Endothelial cell of umbilical vein (primary cell): ENCODE results near the gene ARL3. TPM values are rescaled to one million over a fixed set of nuclear protein-coding genes. Genes with fewer than 3 reads are reported as not detected.

Experiments
- BruUV-seq: library from RNA; stranded (reverse); fragments of 400-500 nt; replicated peaks from 2 replicates; lab custom pipeline; 2021; lab: Mats Ljungman, UMichigan
- CTCF ChIA-PET: fragments of 300-600, 350-600 bp; sonication (Branson Sonifier 250); formaldehyde crosslinking; loops from one replicate; lab custom pipeline; 2021; ENCODE audit warnings: antibody characterized with exemption, inconsistent platforms; lab: Charles Lee
- POLR2A ChIA-PET: fragments of 300-600, 350-600 bp; sonication (Branson Sonifier 250); formaldehyde crosslinking; loops from one replicate; lab custom pipeline; 2021; ENCODE audit warnings: antibody characterized with exemption, inconsistent platforms; lab: Charles Lee
- DNase-seq: peaks from one replicate; pipeline ENCODE4 v3.0.0-alpha.2; 2011; ENCODE audit warnings: low read depth, low spot score
- FAIRE-seq: peaks from 2 replicates; lab custom pipeline; 2011; peaks lifted over from hg19 to GRCh38; lab: Jason Lieb, UNC
- H2AFZ ChIP-seq: 2 replicates; pipeline ENCODE4 v1.6.0; 2012; ENCODE audit warnings: low read depth, low read length, control low read depth, inconsistent platforms
- H3K27ac ChIP-seq: 2 replicates; pipeline ENCODE4 v1.5.1; 2011; ENCODE audit warnings: low read depth, mild to moderate bottlenecking, control low read depth, low read length, moderate library complexity; ENCODE audit not compliant: insufficient read depth
- H3K27me3 ChIP-seq, 2 experiments: 2 replicates each; pipeline versions ENCODE4 v1.6.0 to v1.6.1; 2011; ENCODE audit warnings: low read length in 2 of 2, mixed read lengths in 1 of 2; ENCODE audit not compliant: control insufficient read depth in 2 of 2, insufficient read depth in 2 of 2
- H3K36me3 ChIP-seq, 2 experiments: 2 replicates in 1 of 2; 3 replicates in 1 of 2; pipeline ENCODE4 v1.5.1; 2011; ENCODE audit warnings: low read length in 2 of 2, mild to moderate bottlenecking in 1 of 2, moderate library complexity in 1 of 2; ENCODE audit not compliant: control insufficient read depth in 2 of 2, insufficient read depth in 2 of 2; ENCODE audit errors: extremely low read depth in 1 of 2
- H3K4me1 ChIP-seq: 3 replicates; pipeline ENCODE4 v1.5.1; 2011; ENCODE audit warnings: mild to moderate bottlenecking, low read length; ENCODE audit not compliant: control insufficient read depth, insufficient read depth; ENCODE audit errors: extremely low read depth
- H3K4me2 ChIP-seq: 2 replicates; pipeline ENCODE4 v1.6.1; 2011; ENCODE audit warnings: low read length, control low read depth, mixed read lengths; ENCODE audit not compliant: insufficient read depth
- H3K4me3 ChIP-seq, 3 experiments: fragments of 200-600 bp in 1 of 3; sonication (generic), shearing (Covaris generic) in 1 of 3; replicated peaks in 1 of 3; 2 replicates each; pipeline ENCODE4 v1.5.1; 2011 to 2016; ENCODE audit warnings: control low read depth in 3 of 3, low read length in 3 of 3, mild to moderate bottlenecking in 2 of 3, inconsistent platforms in 1 of 3, low read depth in 1 of 3, moderate library complexity in 1 of 3; ENCODE audit not compliant: insufficient read depth in 1 of 3
- H3K79me2 ChIP-seq: 2 replicates; pipeline ENCODE4 v1.6.0; 2012; ENCODE audit warnings: low read length, inconsistent platforms; ENCODE audit not compliant: control insufficient read depth, insufficient read depth
- H3K9ac ChIP-seq: replicated peaks from 2 replicates; pipeline ENCODE3; 2011; ENCODE audit warnings: low read length, control low read depth; ENCODE audit not compliant: insufficient read depth; ENCODE audit errors: extremely low read depth
- H3K9me1 ChIP-seq: replicated peaks from 3 replicates; pipeline ENCODE4 v1.6.0; 2011; ENCODE audit warnings: mild to moderate bottlenecking, low read length; ENCODE audit not compliant: control insufficient read depth, insufficient read depth; ENCODE audit errors: extremely low read depth
- H3K9me3 ChIP-seq: replicated peaks from 2 replicates; pipeline ENCODE4 v1.5.1; 2012; ENCODE audit warnings: low read length, inconsistent platforms; ENCODE audit not compliant: control insufficient read depth, insufficient read depth
- H4K20me1 ChIP-seq: replicated peaks from 2 replicates; pipeline ENCODE3; 2011; ENCODE audit warnings: mild to moderate bottlenecking, low read length; ENCODE audit not compliant: control insufficient read depth, insufficient read depth; ENCODE audit errors: extremely low read depth
- EZH2 ChIP-seq: IDR thresholded peaks from 2 replicates; pipeline ENCODE4 v1.6.1; 2012; ENCODE audit warnings: borderline replicate concordance, low read depth, mild to moderate bottlenecking, moderate library complexity, low read length, inconsistent platforms; ENCODE audit not compliant: severe bottlenecking
- GATA2 ChIP-seq: IDR thresholded peaks from 2 replicates; pipeline ENCODE4 v1.7.0; 2011; ENCODE audit warnings: low read depth, mild to moderate bottlenecking, moderate library complexity, mixed read lengths, low read length; ENCODE audit not compliant: insufficient read length, insufficient read depth
- JUN ChIP-seq: IDR thresholded peaks from 2 replicates; pipeline ENCODE4 v1.6.1; 2011; ENCODE audit warnings: borderline replicate concordance, low read depth; ENCODE audit not compliant: insufficient read length, insufficient read depth
- MYC ChIP-seq: IDR thresholded peaks from one replicate; pipeline ENCODE4 v1.6.1; 2011; ENCODE audit warnings: mild to moderate bottlenecking, low read depth, low read length
- POLR2A ChIP-seq: IDR thresholded peaks from 2 replicates; pipeline ENCODE4 v1.6.1; 2012; ENCODE audit warnings: low read depth, mild to moderate bottlenecking, control low read depth, low read length
- POLR2AphosphoS5 ChIP-seq: IDR thresholded peaks from 2 replicates; pipeline ENCODE4 v1.6.1; 2012; ENCODE audit warnings: low read depth, mild to moderate bottlenecking, control low read depth, low read length, moderate library complexity; ENCODE audit not compliant: insufficient read depth
- dilution Hi-C: fragments of 300-500 bp; cut with MboI; formaldehyde crosslinking; loops from one replicate; pipeline ENCODE4 v1.15.0; 2019; ENCODE audit warnings: low sequenced_read_pairs; ENCODE audit not compliant: extremely low pct_ligation_motif_present
- intact Hi-C: fragments of 100-400 bp; cut with micrococcal nuclease; formaldehyde crosslinking; loops from one replicate; pipeline ENCODE4 v1.10.0; 2022
- polyA plus RNA-seq, 4 experiments: library from polyadenylated mRNA; depleted of rRNA in 3 of 4; stranded (reverse) in 3 of 4; unstranded in 1 of 4; fragments of >200 nt; gene quantifications; 2 replicates each; pipeline versions ENCODE4 v1.2.1 to v1.2.3, GENCODE V29; 2011 to 2012; ENCODE audit warnings: missing spikeins in 1 of 4
- total RNA-seq: library from RNA; stranded (reverse); gene quantifications from 2 replicates; pipeline ENCODE4 v1.2.3, GENCODE V29; 2021
- TF ChIP-seq, protein P1 (sequence below): IDR thresholded peaks from 2 replicates; pipeline ENCODE4 v1.6.1; 2011; ENCODE audit not compliant: insufficient read depth, insufficient read length
- TF ChIP-seq, protein P2 (sequence below), 2 donors: IDR thresholded peaks; 1 replicate in 1 of 2; 2 replicates in 1 of 2; pipeline ENCODE4 v1.5.1; 2011; ENCODE audit warnings: low read length in 2 of 2, mild to moderate bottlenecking in 2 of 2, moderate library complexity in 2 of 2, control low read depth in 1 of 2, inconsistent platforms in 1 of 2, low read depth in 1 of 2; ENCODE audit not compliant: insufficient read depth in 1 of 2; ENCODE audit errors: extremely low read depth in 1 of 2

Gene ARL3
- total and polyA plus RNA-seq, 2 donors (not counting 3 experiments of a cell fraction or from before 2014, with no cell fraction given) = 6.6 to 11.0 TPM

DNA sequence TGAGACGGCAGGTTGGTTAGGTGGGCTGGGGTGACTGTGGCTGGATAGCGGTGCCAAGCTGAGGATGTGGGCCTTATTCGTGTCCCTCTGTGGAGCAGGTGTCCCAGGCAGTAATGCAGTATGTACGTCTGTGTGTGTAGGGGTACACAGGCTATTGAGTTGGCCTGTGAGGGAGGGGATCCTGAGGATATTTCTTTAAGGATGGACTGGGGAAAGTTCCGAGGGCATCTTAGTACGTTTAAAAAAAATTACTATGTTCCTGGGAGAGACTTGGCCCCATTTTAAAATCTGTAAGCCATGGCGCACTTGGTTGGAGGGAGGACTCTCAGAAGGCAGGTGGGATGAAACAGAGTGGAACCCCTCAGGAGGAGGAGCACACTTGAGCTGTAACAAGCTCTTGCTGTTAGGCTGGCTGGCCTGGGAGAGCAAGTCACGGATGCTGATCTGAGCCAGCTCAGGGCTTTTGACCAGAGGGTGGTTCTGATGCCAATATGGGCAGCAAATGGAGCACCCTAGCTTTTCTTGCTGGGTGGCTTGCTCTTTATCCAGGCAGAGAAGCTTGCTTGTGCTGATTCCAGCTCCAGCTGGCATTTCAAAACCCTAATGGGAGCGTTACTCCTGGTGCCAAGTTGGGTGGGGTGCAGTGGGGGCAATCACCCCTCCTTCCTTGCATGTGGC, 30.3 kb upstream of the ARL3 start:
- H3K36me3 ChIP-seq = no peaks in the 10 kb centered on the region
- no TSS peak for BruUV-seq

More for the DNA sequence above, 30.3 kb upstream of the ARL3 start:
- ChIA-PET POLR2A (no interaction called here), CTCF (interaction anchor here (1.1 to 2.1 kb wide), 6 partner anchors 13 to 500 kb away, joined by 3 to 12 read pairs (median 6); partner anchors contain the start of gene AS3MT)
- Histone ChIP-seq H3K9me1 (no peaks in the 10 kb centered on the region), H3K79me2 (peaks cover 27% of the 10 kb centered on the region), H3K4me3 (peak overlapping the region; percentile 43 to 91 (median 52)), H2AFZ (no peak overlapping the region), H3K4me2 (peak overlapping the region; percentile 51), H4K20me1 (no peaks in the 10 kb centered on the region), H3K9me3 (no peaks in the 10 kb centered on the region), H3K27me3 (no peaks in the 10 kb centered on the region), H3K9ac (peak overlapping the region; percentile 55), H3K27ac (peak overlapping the region; percentile 35), H3K4me1 (peaks cover 12% of the 10 kb centered on the region)
- TF ChIP-seq EZH2 (no peak), JUN (no peak), POLR2A (peak; percentile 8), MYC (no peak), GATA2 (no peak), POLR2AphosphoS5 (no peak)
- TF ChIP-seq, protein P1, sequence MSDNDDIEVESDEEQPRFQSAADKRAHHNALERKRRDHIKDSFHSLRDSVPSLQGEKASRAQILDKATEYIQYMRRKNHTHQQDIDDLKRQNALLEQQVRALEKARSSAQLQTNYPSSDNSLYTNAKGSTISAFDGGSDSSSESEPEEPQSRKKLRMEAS = no peak
- TF ChIP-seq, protein P2, sequence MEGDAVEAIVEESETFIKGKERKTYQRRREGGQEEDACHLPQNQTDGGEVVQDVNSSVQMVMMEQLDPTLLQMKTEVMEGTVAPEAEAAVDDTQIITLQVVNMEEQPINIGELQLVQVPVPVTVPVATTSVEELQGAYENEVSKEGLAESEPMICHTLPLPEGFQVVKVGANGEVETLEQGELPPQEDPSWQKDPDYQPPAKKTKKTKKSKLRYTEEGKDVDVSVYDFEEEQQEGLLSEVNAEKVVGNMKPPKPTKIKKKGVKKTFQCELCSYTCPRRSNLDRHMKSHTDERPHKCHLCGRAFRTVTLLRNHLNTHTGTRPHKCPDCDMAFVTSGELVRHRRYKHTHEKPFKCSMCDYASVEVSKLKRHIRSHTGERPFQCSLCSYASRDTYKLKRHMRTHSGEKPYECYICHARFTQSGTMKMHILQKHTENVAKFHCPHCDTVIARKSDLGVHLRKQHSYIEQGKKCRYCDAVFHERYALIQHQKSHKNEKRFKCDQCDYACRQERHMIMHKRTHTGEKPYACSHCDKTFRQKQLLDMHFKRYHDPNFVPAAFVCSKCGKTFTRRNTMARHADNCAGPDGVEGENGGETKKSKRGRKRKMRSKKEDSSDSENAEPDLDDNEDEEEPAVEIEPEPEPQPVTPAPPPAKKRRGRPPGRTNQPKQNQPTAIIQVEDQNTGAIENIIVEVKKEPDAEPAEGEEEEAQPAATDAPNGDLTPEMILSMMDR (IDR thresholded peaks at IDR 0.05; ENCODE audit: extremely low read depth in 1 of 2, insufficient read depth in 1 of 2, low read depth in 1 of 2, low read length in 2 of 2) = no peak
- dilution Hi-C loops (no loop called here), intact Hi-C loops (loop anchor here (5.0 kb wide), 2 partner anchors 33 to 173 kb away; partner anchors contain the start of gene CNNM2)
- FAIRE-seq (no peak), DNase-seq (peak; percentile 58)
